ENCODE results near the gene PLIN4. TPM values are rescaled to one million over a fixed set of nuclear protein-coding genes. Genes with fewer than 3 reads are reported as not detected.

The PLIN4 gene
- total RNA-seq, 1 donor from 2014 or later, result 1.3 TPM

- H3K9me3 Mint-ChIP-seq (ENCODE audit: low read depth), result no peaks in the 10 kb centered on the region
- peaks cover 6% of the 10 kb centered on the region for H3K36me3 Mint-ChIP-seq (ENCODE audit: insufficient read depth)
- DNase-seq (ENCODE audit: low spot score, unreplicated experiment), result no peak
- no peak overlapping the region for H3K4me3 Mint-ChIP-seq (ENCODE audit: low read depth)
- no peaks in the 10 kb centered on the region for H3K4me1 Mint-ChIP-seq (ENCODE audit: low read depth)
- no peaks in the 10 kb centered on the region for H3K27me3 Mint-ChIP-seq
- H3K27ac Mint-ChIP-seq, result no peak overlapping the region
- TF ChIP-seq CTCF (IDR thresholded peaks at IDR 0.05; ENCODE audit: unreplicated experiment), result no peak
These were observed 20.4 kb downstream of the PLIN4 start for GRCh38 chr19:4497770-4498389.

DNA sequence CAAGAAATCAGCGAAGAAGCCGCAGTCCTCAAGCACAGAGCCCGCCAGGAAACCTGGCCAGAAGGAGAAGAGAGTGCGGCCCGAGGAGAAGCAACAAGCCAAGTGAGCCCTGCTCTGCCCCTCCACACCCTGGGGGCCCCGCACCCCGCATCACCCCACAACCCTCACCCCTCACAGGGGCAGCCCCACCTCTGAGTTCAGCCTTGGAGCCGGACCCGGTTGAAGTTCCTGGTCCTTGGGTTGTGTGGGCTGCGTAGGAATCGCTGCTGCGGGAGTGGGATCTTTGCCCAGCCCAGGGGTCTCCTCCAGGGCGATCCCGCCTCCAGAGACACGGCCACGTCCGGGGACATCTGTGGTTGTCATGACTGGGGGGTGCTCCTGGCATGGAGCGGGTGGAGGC, 22.0 kb downstream of the PLIN4 start:
- no peak for TF ChIP-seq CTCF (IDR thresholded peaks at IDR 0.05; ENCODE audit: unreplicated experiment)
- Mint-ChIP-seq H3K4me3 (ENCODE audit: low read depth) (no peak overlapping the region), H3K27ac (no peak overlapping the region), H3K4me1 (ENCODE audit: low read depth) (no peaks in the 10 kb centered on the region), H3K9me3 (ENCODE audit: low read depth) (no peaks in the 10 kb centered on the region), H3K27me3 (no peaks in the 10 kb centered on the region), H3K36me3 (ENCODE audit: insufficient read depth) (peaks cover 6% of the 10 kb centered on the region)
- DNase-seq (ENCODE audit: low spot score, unreplicated experiment), result no peak

DNA sequence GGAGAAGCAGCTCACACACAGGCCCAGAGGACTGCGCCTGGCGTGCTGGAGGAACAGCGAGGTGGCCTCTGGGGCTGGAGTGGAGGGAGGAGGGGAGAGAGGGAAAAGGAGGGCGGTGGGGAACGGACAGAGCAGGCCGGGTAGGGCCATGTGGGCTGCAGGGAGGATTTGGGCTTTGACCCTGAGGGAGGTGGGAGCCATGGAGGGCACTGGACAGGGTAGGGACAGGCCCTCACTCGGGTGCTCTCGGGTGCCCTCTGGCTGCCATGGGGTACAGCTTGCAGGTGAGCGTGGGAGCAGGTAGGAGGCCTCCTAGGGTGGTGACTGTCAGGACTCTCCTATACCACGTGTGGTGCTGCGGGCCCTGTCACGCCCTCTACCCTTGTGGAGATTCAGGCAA, 22.8 kb downstream of the PLIN4 start:
- peaks cover 6% of the 10 kb centered on the region for H3K36me3 Mint-ChIP-seq (ENCODE audit: insufficient read depth)
- no peaks in the 10 kb centered on the region for H3K27me3 Mint-ChIP-seq
- no peaks in the 10 kb centered on the region for H3K9me3 Mint-ChIP-seq (ENCODE audit: low read depth)
- TF ChIP-seq CTCF (IDR thresholded peaks at IDR 0.05; ENCODE audit: unreplicated experiment), result peak; percentile 17
- no peak overlapping the region for H3K4me3 Mint-ChIP-seq (ENCODE audit: low read depth)
- H3K4me1 Mint-ChIP-seq (ENCODE audit: low read depth), result no peaks in the 10 kb centered on the region
- H3K27ac Mint-ChIP-seq, result no peak overlapping the region
- no peak for DNase-seq (ENCODE audit: low spot score, unreplicated experiment)

DNA sequence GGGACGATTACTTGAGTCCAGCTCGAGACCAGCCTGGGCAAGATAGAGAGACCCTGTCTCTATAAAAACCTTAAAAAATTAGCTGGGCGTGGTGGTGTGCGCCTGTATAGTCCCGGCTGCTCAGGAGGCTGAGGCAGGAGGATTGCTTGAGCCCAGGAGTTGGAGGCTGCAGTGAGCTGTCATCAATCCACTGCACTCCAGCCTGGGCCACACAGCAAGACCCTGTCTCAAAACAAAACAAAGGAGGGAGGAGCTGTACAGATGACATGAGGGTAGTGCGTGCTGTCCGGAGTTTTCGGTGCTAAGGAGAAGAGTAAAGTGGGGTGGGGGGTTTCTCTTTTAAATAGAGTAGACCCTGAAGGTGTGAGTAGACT, 23.6 kb downstream of the PLIN4 start:
- Mint-ChIP-seq H3K36me3 (ENCODE audit: insufficient read depth) (peaks cover 9% of the 10 kb centered on the region), H3K27ac (no peak overlapping the region), H3K4me3 (ENCODE audit: low read depth) (no peak overlapping the region), H3K9me3 (ENCODE audit: low read depth) (no peaks in the 10 kb centered on the region), H3K4me1 (ENCODE audit: low read depth) (no peaks in the 10 kb centered on the region), H3K27me3 (no peaks in the 10 kb centered on the region)
- TF ChIP-seq CTCF (IDR thresholded peaks at IDR 0.05; ENCODE audit: unreplicated experiment), result no peak
- DNase-seq (ENCODE audit: low spot score, unreplicated experiment), result no peak

- no peaks in the 10 kb centered on the region for H3K27me3 Mint-ChIP-seq
- no peak for DNase-seq (ENCODE audit: low spot score, unreplicated experiment)
- no peak for TF ChIP-seq CTCF (IDR thresholded peaks at IDR 0.05; ENCODE audit: unreplicated experiment)
- H3K36me3 Mint-ChIP-seq (ENCODE audit: insufficient read depth), result peaks cover 10% of the 10 kb centered on the region
- no peak overlapping the region for H3K4me3 Mint-ChIP-seq (ENCODE audit: low read depth)
- no peak overlapping the region for H3K27ac Mint-ChIP-seq
- H3K4me1 Mint-ChIP-seq (ENCODE audit: low read depth), result no peaks in the 10 kb centered on the region
- H3K9me3 Mint-ChIP-seq (ENCODE audit: low read depth), result no peaks in the 10 kb centered on the region
These were observed 24.2 kb downstream of the PLIN4 start for GRCh38 chr19:4493929-4494690.
